ENCODE results near the gene STX1B. TPM values are rescaled to one million over a fixed set of nuclear protein-coding genes. Genes with fewer than 3 reads are reported as not detected.

Gene STX1B
- total RNA-seq, 1 donor from 2014 or later: 0.75 TPM

GRCh38 chr16:30969246-30969842, 41.1 kb downstream of the STX1B start:
- H3K9me3 Mint-ChIP-seq: no peaks in the 10 kb centered on the region
- no peak for DNase-seq
- no peak overlapping the region for H3K4me3 Mint-ChIP-seq
- peaks cover 69% of the 10 kb centered on the region for H3K36me3 Mint-ChIP-seq (ENCODE audit: low read depth)
- no peak overlapping the region for H3K27ac Mint-ChIP-seq
- no peaks in the 10 kb centered on the region for H3K27me3 Mint-ChIP-seq
- intact Hi-C loops (cut with micrococcal nuclease): no loop called here
- peaks cover 2% of the 10 kb centered on the region for H3K4me1 Mint-ChIP-seq

GRCh38 chr16:30967795-30968194, 42.6 kb downstream of the STX1B start:
- Mint-ChIP-seq H3K27ac (no peak overlapping the region), H3K4me3 (no peak overlapping the region), H3K36me3 (ENCODE audit: low read depth) (peaks cover 67% of the 10 kb centered on the region), H3K4me1 (peaks cover 2% of the 10 kb centered on the region), H3K27me3 (no peaks in the 10 kb centered on the region), H3K9me3 (no peaks in the 10 kb centered on the region)
- no peak for DNase-seq
- intact Hi-C loops (cut with micrococcal nuclease): no loop called here

DNA sequence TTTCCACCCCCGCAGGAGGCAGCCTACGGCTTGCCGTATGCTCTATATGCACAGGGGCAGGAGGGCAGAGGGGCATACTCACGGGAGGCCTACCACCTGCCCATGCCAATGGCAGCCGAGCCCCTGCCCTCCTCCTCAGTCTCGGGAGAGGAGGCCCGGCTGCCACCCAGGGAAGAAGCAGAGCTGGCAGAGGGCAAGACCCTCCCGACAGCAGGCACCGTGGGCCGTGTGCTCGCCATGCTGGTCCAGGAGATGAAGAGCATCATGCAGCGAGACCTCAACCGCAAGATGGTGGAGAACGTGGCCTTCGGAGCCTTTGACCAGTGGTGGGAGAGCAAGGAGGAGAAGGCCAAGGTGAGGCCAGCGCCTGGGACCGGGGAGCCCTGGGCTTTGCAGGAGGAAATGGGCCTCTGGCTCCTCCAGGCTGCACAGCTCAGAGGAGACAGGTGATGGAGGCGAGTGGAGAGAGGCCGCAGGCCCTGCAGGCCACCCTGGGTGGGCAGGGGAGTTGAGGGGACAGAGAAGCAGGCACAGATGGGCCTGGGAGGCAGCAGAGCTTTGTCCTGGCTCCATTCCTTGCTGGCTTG, 44.3 kb downstream of the STX1B start:
- Mint-ChIP-seq H3K36me3 (ENCODE audit: low read depth) (peaks cover 66% of the 10 kb centered on the region), H3K9me3 (no peaks in the 10 kb centered on the region), H3K4me3 (no peak overlapping the region), H3K4me1 (peaks cover 2% of the 10 kb centered on the region), H3K27me3 (no peaks in the 10 kb centered on the region), H3K27ac (no peak overlapping the region)
- intact Hi-C loops (cut with micrococcal nuclease): no loop called here
- DNase-seq: no peak

GRCh38 chr16:30965436-30965835, 45.0 kb downstream of the STX1B start:
- Mint-ChIP-seq H3K27ac (no peak overlapping the region), H3K4me3 (no peak overlapping the region), H3K27me3 (no peaks in the 10 kb centered on the region), H3K9me3 (no peaks in the 10 kb centered on the region), H3K4me1 (peaks cover under 1% of the 10 kb centered on the region), H3K36me3 (ENCODE audit: low read depth) (peaks cover 63% of the 10 kb centered on the region)
- intact Hi-C loops (cut with micrococcal nuclease): no loop called here
- no peak for DNase-seq

DNA sequence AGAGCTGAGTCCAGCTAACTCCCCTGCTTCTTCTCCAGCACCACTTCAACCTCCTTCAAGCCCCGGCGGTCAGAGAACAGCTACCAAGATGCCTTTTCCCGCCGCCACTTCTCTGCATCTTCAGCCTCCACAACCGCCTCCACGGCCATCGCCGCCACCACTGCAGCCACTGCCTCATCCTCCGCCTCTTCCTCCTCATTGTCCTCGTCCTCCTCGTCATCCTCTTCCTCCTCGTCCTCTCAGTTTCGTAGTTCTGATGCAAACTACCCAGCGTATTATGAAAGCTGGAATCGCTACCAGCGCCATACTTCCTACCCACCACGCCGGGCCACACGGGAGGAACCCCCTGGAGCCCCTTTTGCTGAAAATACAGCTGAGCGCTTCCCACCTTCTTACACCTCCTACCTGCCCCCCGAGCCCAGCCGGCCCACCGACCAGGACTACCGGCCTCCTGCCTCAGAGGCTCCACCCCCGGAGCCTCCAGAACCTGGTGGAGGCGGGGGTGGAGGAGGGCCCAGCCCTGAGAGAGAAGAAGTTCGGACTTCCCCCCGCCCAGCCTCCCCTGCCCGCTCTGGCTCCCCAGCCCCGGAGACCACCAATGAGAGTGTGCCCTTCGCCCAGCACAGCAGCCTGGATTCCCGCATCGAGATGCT, 45.7 kb downstream of the STX1B start:
- no peak overlapping the region for H3K4me3 Mint-ChIP-seq
- intact Hi-C loops (cut with micrococcal nuclease): no loop called here
- no peak for DNase-seq
- no peaks in the 10 kb centered on the region for H3K27me3 Mint-ChIP-seq
- no peak overlapping the region for H3K27ac Mint-ChIP-seq
- no peaks in the 10 kb centered on the region for H3K9me3 Mint-ChIP-seq
- H3K36me3 Mint-ChIP-seq (ENCODE audit: low read depth): peaks cover 68% of the 10 kb centered on the region
- H3K4me1 Mint-ChIP-seq: peaks cover 6% of the 10 kb centered on the region

GRCh38 chr16:30963925-30964511, 46.4 kb downstream of the STX1B start:
- Mint-ChIP-seq H3K9me3 (no peaks in the 10 kb centered on the region), H3K27me3 (no peaks in the 10 kb centered on the region), H3K36me3 (ENCODE audit: low read depth) (peaks cover 71% of the 10 kb centered on the region), H3K27ac (no peak overlapping the region), H3K4me1 (peaks cover 13% of the 10 kb centered on the region), H3K4me3 (no peak overlapping the region)
- DNase-seq: no peak
- intact Hi-C loops (cut with micrococcal nuclease): no loop called here

DNA sequence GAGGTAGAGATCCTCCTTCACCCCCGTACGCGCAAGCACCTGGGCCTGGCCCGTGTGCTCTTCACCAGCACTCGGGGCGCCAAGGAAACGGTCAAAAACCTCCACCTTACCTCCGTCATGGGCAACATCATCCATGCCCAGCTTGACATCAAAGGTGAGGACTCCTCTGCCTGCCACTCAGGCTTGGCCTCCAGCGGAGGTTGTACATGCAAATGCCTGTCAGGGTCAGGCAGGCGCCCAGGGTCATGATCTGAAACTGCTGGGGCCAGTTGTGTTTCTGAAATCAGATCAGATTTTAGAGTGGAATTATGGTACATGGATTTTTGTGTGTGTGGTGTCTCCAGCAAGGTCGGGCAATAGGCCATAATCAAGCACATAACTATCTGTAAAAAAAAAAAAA, 49.1 kb downstream of the STX1B start:
- Mint-ChIP-seq H3K9me3 (no peaks in the 10 kb centered on the region), H3K4me3 (no peak overlapping the region), H3K27me3 (no peaks in the 10 kb centered on the region), H3K27ac (no peak overlapping the region), H3K4me1 (peaks cover 23% of the 10 kb centered on the region), H3K36me3 (ENCODE audit: low read depth) (peaks cover 64% of the 10 kb centered on the region)
- DNase-seq: no peak
- intact Hi-C loops (cut with micrococcal nuclease): no loop called here

DNA sequence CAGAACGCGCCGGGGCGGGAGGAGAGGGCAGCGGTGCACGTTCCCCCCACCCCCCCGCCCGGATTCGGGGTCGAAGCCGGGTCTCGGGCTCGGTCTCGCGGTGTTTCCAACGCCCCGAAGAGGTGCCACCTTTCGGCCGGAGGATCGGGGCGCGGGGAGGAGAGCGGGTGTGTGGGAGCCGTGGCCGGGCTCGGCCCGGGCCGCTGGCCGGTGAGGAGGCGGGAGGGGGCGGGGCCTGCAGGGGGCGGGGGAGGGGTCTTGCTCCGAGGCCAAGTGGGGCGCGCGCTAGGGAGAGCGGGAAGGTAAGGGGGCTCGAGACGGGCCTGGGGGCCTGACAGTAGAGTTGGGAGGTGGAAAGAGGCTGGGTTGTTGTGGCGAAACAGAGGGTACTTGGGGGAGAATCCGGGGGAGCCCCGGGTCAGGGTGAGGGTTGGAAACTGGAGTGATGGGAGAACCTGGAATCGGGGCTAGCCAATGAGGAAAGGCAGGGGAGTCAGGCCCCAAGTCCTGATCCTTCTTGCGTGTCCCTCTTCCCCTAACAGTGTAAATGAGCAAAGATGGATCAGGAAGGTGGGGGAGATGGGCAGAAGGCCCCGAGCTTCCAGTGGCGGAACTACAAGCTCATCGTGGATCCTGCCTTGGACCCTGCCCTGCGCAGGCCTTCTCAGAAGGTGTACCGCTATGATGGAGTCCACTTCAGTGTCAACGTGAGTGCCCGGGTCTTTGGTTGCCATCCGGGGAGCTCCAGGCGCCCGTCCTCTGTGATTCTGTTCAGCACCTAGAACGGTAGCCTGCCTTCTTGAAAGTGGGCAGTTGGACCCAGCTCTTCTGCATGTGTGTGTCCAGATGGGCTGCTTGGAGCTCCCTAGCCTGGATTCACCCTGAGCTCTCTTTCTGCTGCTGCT, 52.0 kb downstream of the STX1B start:
- peaks cover 32% of the 10 kb centered on the region for H3K4me1 Mint-ChIP-seq
- peak; percentile 65 for DNase-seq
- H3K36me3 Mint-ChIP-seq (ENCODE audit: low read depth): peaks cover 44% of the 10 kb centered on the region
- peak overlapping the region; percentile 92 for H3K27ac Mint-ChIP-seq
- H3K9me3 Mint-ChIP-seq: no peaks in the 10 kb centered on the region
- no peaks in the 10 kb centered on the region for H3K27me3 Mint-ChIP-seq
- intact Hi-C loops (cut with micrococcal nuclease): loop anchor here (5.0 to 10.0 kb wide), 2 partner anchors 159 to 906 kb away; partner anchors contain the start of gene KAT8
- peak overlapping the region; percentile 87 for H3K4me3 Mint-ChIP-seq

DNA sequence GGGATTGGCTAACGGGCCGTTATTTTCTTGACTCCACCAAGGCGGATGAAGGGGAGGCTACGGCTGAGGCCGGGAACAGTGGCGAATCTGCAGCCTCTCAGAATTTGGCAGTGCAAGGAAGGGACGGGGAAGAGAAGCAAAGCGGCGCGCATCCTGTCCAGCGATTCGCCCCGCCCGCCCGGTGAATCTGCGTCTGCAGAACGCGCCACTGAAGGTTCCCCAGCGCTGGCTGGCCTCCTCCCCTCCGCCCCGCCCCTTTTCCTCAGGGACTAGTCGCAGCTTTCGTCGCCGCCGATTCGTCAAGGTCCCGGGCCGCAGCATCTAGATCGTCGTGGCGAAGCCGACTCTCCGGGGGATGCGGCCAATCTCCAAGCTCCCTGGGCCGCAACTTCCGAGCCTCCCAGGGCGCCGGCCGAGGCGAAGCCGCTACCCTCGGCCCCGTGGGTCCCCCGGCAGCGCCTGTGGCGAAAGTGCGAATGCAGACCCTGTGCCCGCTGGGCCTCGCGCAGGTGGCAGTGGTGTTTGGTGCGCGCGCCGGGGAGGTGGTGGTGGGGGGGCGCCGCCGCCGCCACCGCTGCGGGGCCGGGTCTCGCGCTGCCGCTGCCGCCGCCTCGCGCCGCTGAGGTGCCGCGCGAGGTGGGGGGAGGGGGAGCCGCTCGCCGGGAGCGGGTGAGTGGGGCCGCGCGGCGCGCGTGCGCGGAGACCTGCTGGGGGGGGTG, 52.8 kb downstream of the STX1B start, which contains the start of gene SETD1A:
Gene SETD1A, plus strand, starts transcription at position 299 of the 719 bp plus-strand sequence. CDS start 978 bp downstream, outside the sequence.
- intact Hi-C loops (cut with micrococcal nuclease): loop anchor here (1.0 to 10.0 kb wide), 6 partner anchors 35 to 907 kb away; partner anchors contain the start of genes KAT8, ZNF646 and ZNF668
- Mint-ChIP-seq H3K36me3 (ENCODE audit: low read depth) (peaks cover 38% of the 10 kb centered on the region), H3K9me3 (no peaks in the 10 kb centered on the region), H3K4me1 (peaks cover 32% of the 10 kb centered on the region), H3K4me3 (peak within 1 kb of the TSS; percentile 94), H3K27me3 (no peaks in the 10 kb centered on the region), H3K27ac (peak within 1 kb of the TSS; percentile 99)
- DNase-seq: peak; percentile 99

DNA sequence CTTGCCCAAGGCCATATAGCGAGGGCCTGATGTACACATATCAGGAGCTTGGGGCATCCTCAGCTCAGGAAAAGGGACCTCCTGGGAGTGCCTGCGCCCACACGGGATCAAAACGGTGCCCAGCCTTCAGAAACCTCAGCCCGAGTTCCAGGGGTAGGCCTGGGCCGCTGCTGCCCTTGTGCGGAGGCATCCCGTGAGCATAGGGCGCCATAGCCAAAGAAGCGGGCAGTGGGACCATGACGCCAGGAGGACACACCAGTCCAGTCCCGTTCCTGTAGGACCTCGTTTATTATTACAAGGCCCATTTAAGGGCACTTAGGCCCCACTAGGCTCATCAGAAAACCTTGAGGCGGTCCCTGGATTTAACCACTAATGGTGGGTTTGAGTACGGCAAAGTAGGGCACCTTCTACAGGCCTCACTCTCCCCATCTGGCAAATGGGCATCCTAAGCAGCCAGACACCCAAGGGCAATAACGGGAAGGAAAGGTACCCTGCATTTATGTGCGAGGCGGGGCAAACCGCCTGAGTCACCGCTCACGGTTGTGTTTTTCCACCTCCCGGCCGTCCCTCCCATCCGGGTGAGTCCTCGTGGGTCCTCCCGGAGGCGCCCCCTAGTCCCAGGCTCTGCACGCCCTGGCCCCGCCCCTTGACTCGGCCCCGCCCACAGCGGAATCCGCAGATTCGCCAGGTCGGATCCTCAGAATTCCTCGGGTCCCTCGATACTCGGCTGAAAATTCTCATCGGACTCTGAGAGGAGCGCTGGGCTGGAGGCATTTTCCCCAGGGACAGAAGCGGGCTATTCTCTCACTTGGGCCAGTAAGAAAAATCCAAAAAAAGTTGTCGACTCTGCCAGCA, 53.6 kb downstream of the STX1B start:
- DNase-seq: peak; percentile 96
- no peaks in the 10 kb centered on the region for H3K9me3 Mint-ChIP-seq
- H3K4me1 Mint-ChIP-seq: peaks cover 32% of the 10 kb centered on the region
- H3K36me3 Mint-ChIP-seq (ENCODE audit: low read depth): peaks cover 32% of the 10 kb centered on the region
- intact Hi-C loops (cut with micrococcal nuclease): loop anchor here (1.0 to 10.0 kb wide), 6 partner anchors 35 to 908 kb away; partner anchors contain the start of genes KAT8, ZNF646 and ZNF668
- H3K27me3 Mint-ChIP-seq: no peaks in the 10 kb centered on the region
- peak overlapping the region; percentile 94 for H3K4me3 Mint-ChIP-seq
- peak overlapping the region; percentile 99 for H3K27ac Mint-ChIP-seq

GRCh38 chr16:30954993-30955392, 55.4 kb downstream of the STX1B start:
- peaks cover 34% of the 10 kb centered on the region for H3K4me1 Mint-ChIP-seq
- no peaks in the 10 kb centered on the region for H3K27me3 Mint-ChIP-seq
- intact Hi-C loops (cut with micrococcal nuclease): loop anchor here (5.0 to 10.0 kb wide), 2 partner anchors 162 to 910 kb away; partner anchors contain the start of gene KAT8
- H3K27ac Mint-ChIP-seq: no peak overlapping the region
- peaks cover 18% of the 10 kb centered on the region for H3K36me3 Mint-ChIP-seq (ENCODE audit: low read depth)
- no peak for DNase-seq
- H3K4me3 Mint-ChIP-seq: no peak overlapping the region
- H3K9me3 Mint-ChIP-seq: no peaks in the 10 kb centered on the region

DNA sequence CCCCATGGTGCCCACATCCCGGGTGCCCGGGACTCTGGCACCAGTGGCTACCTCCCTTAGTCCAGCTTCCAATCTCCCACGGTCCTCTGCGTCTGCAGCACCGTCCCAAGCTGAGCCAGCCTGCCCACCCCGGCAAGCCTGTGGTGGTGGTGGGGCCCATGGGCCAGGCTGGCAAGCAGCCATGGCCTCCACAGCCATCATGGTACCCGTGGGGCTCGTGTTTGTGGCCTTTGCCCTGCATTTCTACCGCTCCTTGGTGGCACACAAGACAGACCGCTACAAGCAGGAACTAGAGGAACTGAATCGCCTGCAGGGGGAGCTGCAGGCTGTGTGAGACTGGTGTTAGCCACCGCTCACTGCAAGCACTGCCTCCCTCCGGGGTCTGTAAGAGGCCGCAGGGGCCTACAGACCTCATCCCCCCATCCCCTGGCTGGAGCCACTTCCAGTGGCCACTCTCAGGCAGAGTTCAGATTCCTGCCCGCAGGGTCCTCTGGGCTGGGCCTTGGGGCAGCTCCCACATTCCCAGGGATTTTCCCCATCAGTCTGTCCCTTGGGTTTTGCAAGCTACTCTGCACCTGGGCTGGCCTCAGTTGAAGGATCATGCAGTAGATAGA, 56.8 kb downstream of the STX1B start:
- H3K4me3 Mint-ChIP-seq: no peak overlapping the region
- intact Hi-C loops (cut with micrococcal nuclease): loop anchor here (10.0 kb wide), 1 partner anchor 911 kb away; no protein-coding TSS in a partner anchor
- DNase-seq: peak; percentile 88
- H3K4me1 Mint-ChIP-seq: peaks cover 27% of the 10 kb centered on the region
- H3K27ac Mint-ChIP-seq: no peak overlapping the region
- peaks cover 5% of the 10 kb centered on the region for H3K36me3 Mint-ChIP-seq (ENCODE audit: low read depth)
- no peaks in the 10 kb centered on the region for H3K9me3 Mint-ChIP-seq
- no peaks in the 10 kb centered on the region for H3K27me3 Mint-ChIP-seq

Data from activated CD4-positive, alpha-beta T cell treated with anti-CD3 and anti-CD28 coated beads, Interleukin-2, amount 10 ng/mL, durations not matched to agents 24 days and 14 days (primary cell).